Coronary artery (tissue), 2 donors: ENCODE measurements around the gene MNX1.

Source experiments
- DNase-seq: peaks from one replicate; pipeline ENCODE4 v3.0.0-alpha.2; 2017; ENCODE audit warnings: low spot score
- H3K27ac ChIP-seq, 2 donors: fragments of 200-600 bp; sonication (generic); one replicate each; pipeline ENCODE4 v1.5.1; 2016 to 2019
- H3K4me3 ChIP-seq: fragments of 200-600 bp; sonication (generic); 2 replicates; pipeline ENCODE4 v1.5.1; 2016; ENCODE audit warnings: mild to moderate bottlenecking, moderate library complexity
- CTCF ChIP-seq: fragments of 200-600 bp; sonication (generic); IDR thresholded peaks from one replicate; pipeline ENCODE4 v1.5.1; 2019; ENCODE audit warnings: antibody characterized with exemption

MNX1 gene

GRCh38 chr7:156962897-156963296 is 47.6 kb downstream of the MNX1 start:
- H3K4me3 ChIP-seq: no peak overlapping the region
- H3K27ac ChIP-seq: no peak overlapping the region
- no peak for DNase-seq
- no peak for TF ChIP-seq CTCF

DNA sequence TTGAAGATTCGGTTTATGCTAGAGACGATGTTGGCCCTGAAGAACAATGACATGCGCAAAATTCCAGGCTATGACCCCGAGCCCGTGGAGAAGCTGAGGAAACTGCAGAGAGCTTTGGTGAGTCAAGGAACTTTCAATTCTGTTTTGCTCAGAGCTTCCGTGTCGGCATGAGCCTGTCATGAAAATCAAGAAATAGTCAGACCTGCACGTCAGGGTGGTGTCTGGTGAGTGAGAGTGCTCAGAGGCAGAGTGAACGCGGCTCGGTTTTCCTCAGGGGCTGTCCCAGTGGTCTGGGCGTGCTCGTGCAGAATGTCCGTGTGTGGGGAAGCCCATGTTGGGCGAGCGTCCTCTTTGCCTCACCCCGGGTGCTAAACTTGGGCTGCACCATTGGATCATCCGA is 48.3 kb downstream of the MNX1 start:
- Histone ChIP-seq H3K4me3 (no peak overlapping the region), H3K27ac (no peak overlapping the region)
- no peak for TF ChIP-seq CTCF
- no peak for DNase-seq

GRCh38 chr7:156956727-156957126 is 53.7 kb downstream of the MNX1 start:
- DNase-seq: no peak
- Histone ChIP-seq H3K27ac (no peak overlapping the region), H3K4me3 (no peak overlapping the region)
- TF ChIP-seq CTCF: no peak

- Histone ChIP-seq H3K27ac (no peak overlapping the region), H3K4me3 (no peak overlapping the region)
- TF ChIP-seq CTCF: no peak
- DNase-seq: no peak
Measured at GRCh38 chr7:156954941-156955340, 55.5 kb downstream of the MNX1 start.
